ENCODE measurements around the gene OXSR1.
A peak's percentile ranks its signal among the peaks of the same experiment; 100 is the strongest.

DNA sequence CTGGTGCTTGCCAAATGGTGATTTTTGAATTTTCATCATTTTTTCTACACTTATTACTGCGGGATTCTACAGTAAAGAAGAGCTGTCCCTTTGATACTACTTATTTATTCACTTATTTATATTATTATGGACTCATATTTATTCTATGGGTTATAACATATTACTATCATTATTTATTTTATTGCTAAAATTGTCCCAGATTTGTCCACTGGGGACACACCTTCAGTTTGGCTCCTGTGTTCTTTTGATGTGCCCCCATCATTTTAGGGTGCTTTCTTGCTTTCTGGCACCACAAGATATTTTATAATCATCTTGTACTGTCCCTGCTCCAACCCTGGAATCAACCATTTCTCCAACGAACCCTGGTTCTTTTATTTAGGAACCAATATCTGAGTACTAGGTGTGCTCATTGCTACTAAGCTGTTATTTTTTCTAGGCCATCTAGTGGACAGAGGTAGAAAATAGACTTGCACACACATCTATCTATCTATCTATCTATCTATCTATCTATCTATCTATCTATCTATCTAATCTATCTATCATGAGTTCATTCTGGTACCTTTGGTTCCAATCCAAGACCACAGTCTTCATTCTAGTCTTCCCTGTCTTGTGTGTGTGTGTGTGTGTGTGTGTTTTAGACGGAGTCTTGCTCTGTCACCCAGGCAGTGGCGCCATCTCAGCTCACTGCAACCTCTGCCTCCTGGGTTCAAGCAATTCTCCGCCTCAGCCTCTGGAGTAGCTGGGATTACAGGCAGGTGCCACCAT, 132.8 kb downstream of the OXSR1 start:
- TF ChIP-seq CTCF (IDR thresholded peaks at IDR 0.05) (peak; percentile 36 to 44 (median 42)), POLR2A (IDR thresholded peaks at IDR 0.05) (no peak)
